ENCODE measurements around the gene ADAMTS1.

The ADAMTS1 gene

GRCh38 chr21:26844258-26845065, 747 bp downstream of the ADAMTS1 start:
- no peak for DNase-seq

DNA sequence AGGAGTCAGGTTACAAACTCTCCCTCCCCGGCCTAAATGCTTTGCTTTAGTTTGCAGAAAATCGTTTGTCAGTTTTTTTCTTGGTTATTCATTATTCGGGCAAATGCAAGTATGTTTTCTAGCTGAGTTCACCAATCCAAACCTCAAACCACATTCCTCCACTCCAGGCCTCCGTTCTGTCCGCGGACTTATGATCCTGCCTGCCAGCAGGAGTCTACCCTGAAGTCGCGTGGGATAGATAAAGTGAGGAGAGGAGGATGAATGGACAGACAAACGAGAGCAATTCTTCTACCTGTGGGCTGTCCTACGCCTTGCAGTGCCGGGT, 1.3 kb downstream of the ADAMTS1 start:
- DNase-seq, result no peak

GRCh38 chr21:26842974-26843932, 2.0 kb downstream of the ADAMTS1 start:
- DNase-seq, result peak in 1 of 2 donors; percentile 8

GRCh38 chr21:26842300-26842699, 2.9 kb downstream of the ADAMTS1 start:
- DNase-seq, result no peak

DNA sequence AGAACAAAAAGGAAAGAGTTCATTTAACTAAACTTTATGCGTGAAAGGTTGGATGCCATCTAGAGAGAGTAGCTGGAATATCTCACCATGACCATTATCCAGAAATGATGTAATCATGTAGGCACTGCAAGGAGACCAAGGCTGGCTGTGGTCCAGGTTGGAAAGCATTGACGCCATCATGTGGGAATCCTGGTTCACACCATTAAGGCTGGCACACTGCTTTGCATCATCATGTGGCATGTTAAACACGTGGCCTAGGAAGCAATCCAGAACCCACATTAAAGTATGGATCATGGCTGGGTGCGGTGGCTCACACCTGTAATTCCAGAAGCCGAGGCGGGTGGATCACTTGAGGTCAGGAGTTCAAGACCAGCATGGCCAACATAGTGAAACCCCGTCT, 4.3 kb downstream of the ADAMTS1 start:
- no peak for DNase-seq

- no peak for DNase-seq
These were observed 5.0 kb downstream of the ADAMTS1 start for GRCh38 chr21:26840201-26840600.

GRCh38 chr21:26837539-26837938, 7.7 kb downstream of the ADAMTS1 start:
- DNase-seq, result no peak

DNA sequence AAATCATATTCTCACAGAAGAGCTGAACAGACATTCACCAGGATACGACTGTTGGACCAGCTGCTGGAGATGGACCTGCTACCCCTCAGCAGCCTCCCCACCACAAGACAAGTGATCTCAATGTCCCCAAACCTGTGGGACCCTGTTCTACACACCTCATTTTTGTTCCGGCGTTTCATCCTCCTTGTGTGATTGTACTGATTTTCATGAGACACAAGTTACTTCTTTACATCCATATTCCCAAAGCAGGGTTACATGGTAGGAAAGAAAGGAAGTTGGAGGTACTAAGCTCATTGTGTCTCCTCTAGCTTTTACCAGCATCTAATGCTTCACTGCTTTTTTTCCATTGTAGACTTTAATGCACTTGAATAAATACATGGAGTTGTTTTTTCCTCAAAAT, 8.7 kb downstream of the ADAMTS1 start:
- no peak for DNase-seq

DNA sequence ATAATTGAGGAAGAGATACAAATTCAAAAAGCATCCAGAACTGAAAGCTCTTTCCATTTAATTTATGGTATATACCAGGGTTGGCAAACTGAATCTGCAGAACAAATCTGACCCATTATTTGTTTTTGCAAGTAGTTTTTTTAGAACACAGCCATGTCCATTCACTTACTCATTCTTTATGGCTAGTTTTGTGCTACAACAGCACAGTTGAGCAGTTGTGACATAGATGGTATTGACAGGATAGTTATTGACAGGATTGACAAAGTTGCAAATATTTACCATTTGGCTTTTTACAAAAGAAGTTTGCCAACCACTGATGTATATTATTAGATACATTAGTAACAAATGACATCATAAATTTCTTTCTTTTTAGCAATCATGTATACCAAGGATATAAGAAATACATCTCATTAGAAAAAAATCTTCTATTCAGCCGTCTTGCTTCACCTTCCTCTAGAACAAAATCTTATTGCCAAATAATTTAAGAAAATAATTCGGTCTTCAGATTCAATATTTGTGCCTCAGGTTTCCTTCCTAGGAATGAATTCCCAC, 9.4 kb downstream of the ADAMTS1 start:
- DNase-seq, result no peak

- no peak for DNase-seq
These were observed 10.0 kb downstream of the ADAMTS1 start for GRCh38 chr21:26835027-26835713.

DNA sequence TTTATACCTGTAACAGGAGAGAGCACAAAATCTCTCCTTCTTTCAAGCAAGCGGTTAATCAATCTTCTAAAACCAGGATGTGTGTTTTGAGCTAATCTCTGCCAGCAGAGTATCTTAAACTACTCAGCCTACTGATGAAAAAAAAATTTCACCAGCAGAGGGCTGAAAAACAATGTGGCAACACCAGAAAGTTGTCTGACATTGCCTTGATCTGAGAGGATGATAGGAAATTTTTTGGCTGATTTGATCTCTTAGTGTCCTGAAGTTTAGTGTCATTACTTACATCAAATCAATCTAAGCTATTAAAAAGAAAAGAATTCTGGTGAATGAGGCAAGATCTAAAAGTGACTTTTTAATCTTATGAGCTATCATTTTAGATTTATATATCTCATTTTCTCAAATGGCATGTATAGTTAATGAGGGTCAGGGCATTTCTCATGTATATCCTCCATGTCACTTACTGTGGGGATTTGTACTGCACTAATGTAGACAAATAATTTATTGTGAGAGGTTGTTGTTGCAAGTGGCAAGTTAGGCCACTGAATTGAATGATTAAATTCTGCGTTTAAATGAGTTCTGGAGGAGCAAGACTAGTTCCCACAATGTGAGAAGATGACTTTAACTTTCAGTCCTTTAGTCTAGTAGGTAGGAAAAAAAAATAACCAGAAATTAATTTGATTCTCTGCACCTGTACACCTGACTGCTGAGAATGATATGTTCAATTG, 10.9 kb downstream of the ADAMTS1 start:
- DNase-seq, result no peak

DNA sequence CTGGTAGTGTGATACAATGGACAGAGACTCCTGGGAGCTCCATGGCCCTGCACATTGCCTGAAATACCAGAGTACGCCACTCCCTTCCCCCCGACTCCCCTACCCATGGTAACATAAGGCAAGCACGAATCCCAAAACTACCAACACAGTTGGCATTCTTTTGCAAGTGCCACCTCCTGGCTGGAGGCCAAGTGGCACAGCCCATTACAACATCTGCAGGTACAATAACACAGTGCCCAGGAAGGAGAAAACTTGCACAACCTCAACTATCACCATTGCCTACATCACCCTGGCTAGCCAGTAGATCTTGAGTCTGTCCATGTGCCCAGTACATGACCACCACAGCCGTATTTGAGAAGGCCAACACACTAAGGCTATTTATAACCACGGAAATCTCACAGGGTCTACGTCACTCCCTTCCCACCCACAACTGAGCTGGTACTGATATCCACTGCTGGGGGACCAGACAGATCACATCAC, 11.7 kb downstream of the ADAMTS1 start:
- DNase-seq, result no peak

- no peak for DNase-seq
These were observed 12.2 kb downstream of the ADAMTS1 start for GRCh38 chr21:26833011-26833410.

GRCh38 chr21:26832546-26832945, 12.7 kb downstream of the ADAMTS1 start:
- no peak for DNase-seq

DNA sequence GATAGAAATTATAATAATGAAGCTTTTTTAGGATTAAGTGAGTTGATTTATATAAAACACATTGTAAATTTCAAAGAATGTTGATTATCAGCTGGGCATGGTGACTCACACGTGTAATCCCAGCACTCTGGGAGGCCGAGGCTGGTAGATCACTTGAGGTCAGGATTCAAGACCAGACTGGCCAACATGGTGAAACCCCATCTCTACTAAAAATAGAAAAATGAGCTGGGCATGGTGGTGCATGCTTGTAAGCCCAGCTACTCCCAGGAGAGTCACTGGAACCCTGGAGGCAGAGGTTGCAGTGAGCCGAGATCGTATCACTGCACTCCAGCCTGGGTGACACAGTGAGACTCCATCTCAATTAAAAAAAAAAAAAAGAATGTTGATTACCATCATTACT, 18.4 kb downstream of the ADAMTS1 start:
- DNase-seq, result no peak

GRCh38 chr21:26820509-26820908, 24.7 kb downstream of the ADAMTS1 start:
- no peak for DNase-seq

GRCh38 chr21:26819740-26820324, 25.4 kb downstream of the ADAMTS1 start:
- no peak for DNase-seq

DNA sequence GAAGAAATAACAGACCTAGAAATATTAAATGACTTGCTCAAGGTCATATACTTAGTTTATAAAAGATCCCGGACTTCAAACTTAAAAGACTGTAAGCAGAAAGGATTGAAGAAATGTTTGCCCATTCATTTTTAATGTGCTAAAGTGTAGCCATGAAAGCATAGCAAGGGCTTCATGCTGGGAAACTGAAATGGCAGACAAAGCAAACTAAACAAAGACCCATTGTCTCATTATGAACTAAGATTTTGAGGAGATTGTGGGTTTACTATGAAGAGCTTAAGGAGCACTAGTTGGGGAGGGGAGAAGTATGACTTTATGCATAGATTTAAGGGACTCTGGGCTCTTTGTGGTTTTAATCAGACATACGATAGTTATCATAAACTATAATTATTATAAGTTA, 26.3 kb downstream of the ADAMTS1 start:
- no peak for DNase-seq

- DNase-seq, result no peak
These were observed 30.0 kb downstream of the ADAMTS1 start for GRCh38 chr21:26815197-26815596.

DNA sequence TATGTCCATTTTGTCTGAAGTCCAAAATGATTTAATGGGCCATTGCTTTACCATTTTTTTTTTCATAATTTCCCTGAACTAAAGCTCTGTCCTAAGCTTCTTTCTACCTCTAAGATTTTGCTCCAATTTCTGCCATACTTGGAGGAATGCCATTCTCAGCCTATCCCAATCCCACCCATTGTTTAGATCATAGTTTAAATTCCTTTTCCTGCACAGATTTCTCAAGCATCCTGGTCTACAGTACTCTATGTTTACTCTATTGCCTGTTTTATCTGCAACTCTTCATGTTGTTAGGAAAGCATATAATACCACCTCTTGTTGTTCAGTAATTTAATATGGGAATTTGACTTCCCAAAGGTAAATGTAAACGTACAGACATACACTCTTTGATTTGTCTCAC, 30.8 kb downstream of the ADAMTS1 start:
- no peak for DNase-seq

DNA sequence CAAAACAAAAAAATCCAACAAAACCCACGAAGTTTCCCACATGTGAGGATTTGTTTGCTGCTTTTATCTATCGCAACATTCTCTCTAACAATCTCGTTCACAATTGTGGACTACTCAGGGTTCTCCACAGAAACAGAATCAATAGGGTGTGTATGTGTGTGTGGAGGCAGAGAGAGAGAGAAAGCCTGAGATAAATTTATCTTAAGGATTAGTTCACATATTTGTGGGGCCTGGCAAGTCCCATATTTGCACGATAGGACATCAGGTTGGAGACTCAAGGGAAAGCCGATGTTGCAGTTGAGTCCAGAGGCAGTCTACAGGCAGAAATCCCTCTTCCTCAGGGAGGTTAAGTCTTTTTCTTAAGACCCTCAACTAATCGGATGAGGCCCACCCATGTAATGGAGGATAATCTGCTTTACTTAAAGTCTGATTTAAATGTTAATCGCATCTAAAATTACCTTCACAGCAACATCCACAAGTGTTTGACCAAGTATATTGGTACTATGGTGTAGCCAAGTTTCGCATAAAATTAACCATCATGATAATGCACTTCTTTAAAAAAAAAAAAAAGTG, 31.7 kb downstream of the ADAMTS1 start:
- DNase-seq, result no peak
